CD4-positive, alpha-beta memory T cell (primary cell): ENCODE measurements around the gene GAREM1. TPM values are rescaled to one million over a fixed set of nuclear protein-coding genes. Genes with fewer than 3 reads are reported as not detected.

Experiments used
- CTCF ChIA-PET: fragments of 350-600 bp; sonication (Branson Sonifier 250); formaldehyde crosslinking; loops from one replicate; lab custom pipeline; 2021; ENCODE audit warnings: inconsistent platforms; ENCODE audit not compliant: partially characterized antibody; lab: Charles Lee
- POLR2A ChIA-PET: fragments of 350-600 bp; sonication (Branson Sonifier 250); formaldehyde crosslinking; loops from one replicate; lab custom pipeline; 2021; ENCODE audit not compliant: partially characterized antibody; lab: Charles Lee
- DNase-seq, 5 donors: peaks; one replicate each; pipeline versions ENCODE4 v3.0.0 to v3.0.0-alpha.2; 2020 to 2022; ENCODE audit warnings: mixed read lengths in 1 of 5
- H3K27ac ChIP-seq: one replicate; pipeline ENCODE4 v1.7.0; 2013; ENCODE audit warnings: low read depth, low read length
- H3K27me3 ChIP-seq: 2 replicates; pipeline ENCODE4 v1.7.0; 2013; ENCODE audit warnings: mild to moderate bottlenecking, low read length, moderate library complexity; ENCODE audit not compliant: insufficient read depth
- H3K36me3 ChIP-seq: 2 replicates; pipeline ENCODE4 v1.7.0; 2013; ENCODE audit warnings: mild to moderate bottlenecking, low read length, moderate library complexity; ENCODE audit not compliant: insufficient read depth
- H3K4me1 ChIP-seq: 2 replicates; pipeline ENCODE4 v1.7.0; 2013; ENCODE audit warnings: mild to moderate bottlenecking, low read length, moderate library complexity; ENCODE audit not compliant: insufficient read depth
- H3K4me3 ChIP-seq, 2 donors: one replicate each; pipeline ENCODE4 v1.7.0; 2013; ENCODE audit warnings: low read length in 2 of 2, mild to moderate bottlenecking in 1 of 2
- H3K9me3 ChIP-seq, 2 donors: one replicate each; pipeline ENCODE4 v1.7.0; 2013; ENCODE audit warnings: low read length in 2 of 2, control low read depth in 1 of 2; ENCODE audit not compliant: control insufficient read depth in 1 of 2
- H3K27ac Mint-ChIP-seq, 7 donors: one replicate each; pipeline ENCODE4 v1.8.0; 2020 to 2021; ENCODE audit warnings: mixed read lengths in 7 of 7, mild to moderate bottlenecking in 6 of 7, inconsistent platforms in 3 of 7, moderate library complexity in 3 of 7
- H3K27me3 Mint-ChIP-seq, 2 donors: one replicate each; pipeline ENCODE4 v1.8.0; 2020 to 2021; ENCODE audit warnings: mixed read lengths in 2 of 2
- H3K36me3 Mint-ChIP-seq, 2 donors: one replicate each; pipeline ENCODE4 v1.8.0; 2020 to 2021; ENCODE audit warnings: mixed read lengths in 2 of 2, inconsistent platforms in 1 of 2, mild to moderate bottlenecking in 1 of 2
- H3K4me1 Mint-ChIP-seq, 4 donors: one replicate each; pipeline ENCODE4 v1.8.0; 2020 to 2021; ENCODE audit warnings: mixed read lengths in 4 of 4, mild to moderate bottlenecking in 1 of 4
- H3K4me3 Mint-ChIP-seq, 8 donors: one replicate each; pipeline ENCODE4 v1.8.0; 2020 to 2021; ENCODE audit warnings: mixed read lengths in 8 of 8, mild to moderate bottlenecking in 7 of 8, moderate library complexity in 6 of 8, inconsistent platforms in 3 of 8
- H3K9me3 Mint-ChIP-seq, 8 donors: one replicate each; pipeline ENCODE4 v1.8.0; 2020 to 2021; ENCODE audit warnings: mixed read lengths in 8 of 8, mild to moderate bottlenecking in 5 of 8, inconsistent platforms in 3 of 8, moderate library complexity in 1 of 8
- intact Hi-C: fragments of 100-400 bp; cut with micrococcal nuclease; formaldehyde crosslinking; loops from one replicate; pipeline ENCODE4 v1.15.1; 2023
- polyA plus RNA-seq, 2 donors: library from polyadenylated mRNA; unstranded; fragments of 300-500 nt; fragmentation: Illumina TruSeq; gene quantifications; one replicate each; pipeline ENCODE4 v1.2.3, GENCODE V29; 2021
- total RNA-seq, 2 experiments: library from RNA; stranded (reverse); gene quantifications; one replicate each; pipeline ENCODE4 v1.2.3, GENCODE V29; 2021

Gene GAREM1
- total and polyA plus RNA-seq, 4 experiments from 2014 or later = 0.28 to 1.1 (median 0.52) TPM; not detected in 1

DNA sequence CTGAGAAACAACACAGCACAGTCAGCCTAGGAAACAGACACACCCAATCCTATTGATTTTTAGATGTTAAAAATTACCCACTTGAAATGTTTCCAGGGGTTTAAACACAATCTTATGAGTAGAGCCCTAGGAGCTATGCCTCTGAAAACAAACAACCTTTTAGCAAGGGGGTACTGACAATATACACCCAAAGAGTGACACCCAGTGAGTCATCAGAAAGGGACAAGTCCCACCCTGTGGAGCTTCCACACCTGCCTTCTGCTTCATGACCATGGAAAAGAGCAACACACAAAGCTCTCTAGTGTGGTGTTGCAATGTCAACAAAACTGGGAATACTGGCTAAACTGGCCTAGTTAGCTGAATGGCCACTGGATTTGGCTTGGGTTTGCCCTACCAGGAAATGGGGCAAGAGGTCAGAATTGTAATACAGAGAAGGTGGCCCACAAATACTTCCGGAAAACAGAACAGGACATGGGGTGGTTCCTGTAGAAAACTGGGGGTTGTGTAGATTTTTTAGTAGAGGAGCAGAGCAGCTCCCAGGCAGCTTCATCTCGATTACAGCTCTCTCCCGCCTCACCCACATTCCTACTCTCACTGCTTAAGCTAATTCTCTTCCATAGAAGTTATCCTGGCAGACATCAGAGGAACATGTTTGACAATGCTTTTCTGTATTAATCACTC lies 98.2 kb downstream of the GAREM1 start:
- Mint-ChIP-seq H3K27me3 (peaks cover 0 to 3% of the 10 kb centered on the region in 2 donors), H3K36me3 (no peaks in the 10 kb centered on the region)
- intact Hi-C loops = no loop called here

DNA sequence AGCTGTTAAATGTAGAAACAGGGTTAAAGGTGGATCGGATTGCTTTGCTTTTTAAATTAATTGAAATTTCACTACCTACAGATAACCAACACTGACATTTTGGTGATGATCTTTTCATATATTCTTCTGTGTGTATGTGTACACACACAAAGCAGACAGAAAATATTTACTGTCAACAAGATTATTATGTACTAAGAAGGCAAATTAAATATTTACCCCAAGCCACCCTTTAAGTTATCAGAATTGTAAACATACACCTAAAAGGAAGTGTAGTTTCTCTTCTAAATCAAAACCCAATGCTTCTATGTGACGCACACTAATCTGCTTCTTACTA lies 98.7 kb downstream of the GAREM1 start:
- no peak for DNase-seq
- no peak overlapping the region for H3K4me3 ChIP-seq
- Mint-ChIP-seq H3K4me1 (no peaks in the 10 kb centered on the region), H3K4me3 (no peak overlapping the region), H3K36me3 (no peaks in the 10 kb centered on the region), H3K9me3 (peaks cover 0 to 2% (median 0%) of the 10 kb centered on the region in 8 donors), H3K27me3 (peaks cover 0 to 3% of the 10 kb centered on the region in 2 donors), H3K27ac (no peak overlapping the region)
- H3K27ac ChIP-seq = no peak overlapping the region
- ChIA-PET CTCF (no interaction called here), POLR2A (no interaction called here)
- H3K36me3 ChIP-seq = no peaks in the 10 kb centered on the region
- H3K4me1 ChIP-seq = no peaks in the 10 kb centered on the region
- H3K27me3 ChIP-seq = no peaks in the 10 kb centered on the region
- intact Hi-C loops = no loop called here
- H3K9me3 ChIP-seq = no peaks in the 10 kb centered on the region

More for the DNA sequence above, 98.2 kb downstream of the GAREM1 start:
- Histone ChIP-seq H3K4me1 (no peaks in the 10 kb centered on the region), H3K27ac (no peak overlapping the region), H3K4me3 (no peak overlapping the region), H3K9me3 (no peaks in the 10 kb centered on the region), H3K36me3 (no peaks in the 10 kb centered on the region), H3K27me3 (no peaks in the 10 kb centered on the region)
- ChIA-PET POLR2A (no interaction called here), CTCF (no interaction called here)
- Mint-ChIP-seq H3K4me3 (no peak overlapping the region), H3K4me1 (no peaks in the 10 kb centered on the region), H3K27ac (no peak overlapping the region), H3K9me3 (peaks cover 0 to 2% (median 0%) of the 10 kb centered on the region in 8 donors)
- no peak for DNase-seq

GRCh38 chr18:32371384-32371783 lies 99.3 kb downstream of the GAREM1 start:
- no peaks in the 10 kb centered on the region for H3K36me3 Mint-ChIP-seq
- peaks cover 0 to under 1% (median 0%) of the 10 kb centered on the region in 8 donors for H3K9me3 Mint-ChIP-seq
- Histone ChIP-seq H3K4me1 (no peaks in the 10 kb centered on the region), H3K27ac (no peak overlapping the region), H3K36me3 (no peaks in the 10 kb centered on the region), H3K4me3 (no peak overlapping the region), H3K27me3 (no peaks in the 10 kb centered on the region), H3K9me3 (no peaks in the 10 kb centered on the region)
- H3K27ac Mint-ChIP-seq = no peak overlapping the region
- no peak overlapping the region for H3K4me3 Mint-ChIP-seq
- peaks cover 0 to 5% of the 10 kb centered on the region in 2 donors for H3K27me3 Mint-ChIP-seq
- H3K4me1 Mint-ChIP-seq = no peaks in the 10 kb centered on the region
- no peak for DNase-seq
- intact Hi-C loops = no loop called here
- CTCF ChIA-PET = no interaction called here
- POLR2A ChIA-PET = no interaction called here

DNA sequence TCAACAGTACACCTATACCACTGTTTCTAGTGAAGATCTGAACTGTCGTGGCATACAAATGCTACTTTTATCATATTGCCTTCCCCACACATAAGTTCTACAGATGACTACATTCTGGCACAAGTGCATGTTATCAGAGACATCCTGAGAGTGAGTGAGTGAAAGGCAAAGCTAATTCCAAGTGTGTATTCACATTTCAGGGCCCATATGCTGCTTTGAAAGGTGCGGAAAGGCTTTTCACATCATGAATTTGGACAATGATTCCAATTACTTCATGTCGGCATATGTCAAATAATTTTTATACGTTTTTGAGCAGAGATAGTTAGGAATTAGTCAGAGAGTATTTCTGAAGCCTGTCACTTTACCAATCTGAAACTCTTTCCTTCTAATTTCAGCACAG lies 101.7 kb downstream of the GAREM1 start:
- DNase-seq = no peak
- intact Hi-C loops = no loop called here
- H3K4me1 ChIP-seq = no peaks in the 10 kb centered on the region
- H3K4me3 ChIP-seq = no peak overlapping the region
- H3K36me3 ChIP-seq = no peaks in the 10 kb centered on the region
- CTCF ChIA-PET = no interaction called here
- Mint-ChIP-seq H3K27me3 (peaks cover 0 to 8% of the 10 kb centered on the region in 2 donors), H3K9me3 (no peaks in the 10 kb centered on the region), H3K36me3 (no peaks in the 10 kb centered on the region), H3K4me1 (no peaks in the 10 kb centered on the region), H3K4me3 (no peak overlapping the region), H3K27ac (no peak overlapping the region)
- H3K27me3 ChIP-seq = no peaks in the 10 kb centered on the region
- H3K9me3 ChIP-seq = no peaks in the 10 kb centered on the region
- POLR2A ChIA-PET = no interaction called here
- H3K27ac ChIP-seq = no peak overlapping the region

GRCh38 chr18:32368170-32368569 lies 102.5 kb downstream of the GAREM1 start:
- Mint-ChIP-seq H3K4me1 (no peaks in the 10 kb centered on the region), H3K4me3 (no peak overlapping the region), H3K27ac (no peak overlapping the region), H3K9me3 (no peaks in the 10 kb centered on the region), H3K36me3 (no peaks in the 10 kb centered on the region), H3K27me3 (peaks cover 0 to 8% of the 10 kb centered on the region in 2 donors)
- no peaks in the 10 kb centered on the region for H3K9me3 ChIP-seq
- ChIA-PET POLR2A (no interaction called here), CTCF (no interaction called here)
- H3K36me3 ChIP-seq = no peaks in the 10 kb centered on the region
- H3K27ac ChIP-seq = no peak overlapping the region
- intact Hi-C loops = no loop called here
- no peak for DNase-seq
- H3K4me3 ChIP-seq = no peak overlapping the region
- no peaks in the 10 kb centered on the region for H3K4me1 ChIP-seq
- no peaks in the 10 kb centered on the region for H3K27me3 ChIP-seq

DNA sequence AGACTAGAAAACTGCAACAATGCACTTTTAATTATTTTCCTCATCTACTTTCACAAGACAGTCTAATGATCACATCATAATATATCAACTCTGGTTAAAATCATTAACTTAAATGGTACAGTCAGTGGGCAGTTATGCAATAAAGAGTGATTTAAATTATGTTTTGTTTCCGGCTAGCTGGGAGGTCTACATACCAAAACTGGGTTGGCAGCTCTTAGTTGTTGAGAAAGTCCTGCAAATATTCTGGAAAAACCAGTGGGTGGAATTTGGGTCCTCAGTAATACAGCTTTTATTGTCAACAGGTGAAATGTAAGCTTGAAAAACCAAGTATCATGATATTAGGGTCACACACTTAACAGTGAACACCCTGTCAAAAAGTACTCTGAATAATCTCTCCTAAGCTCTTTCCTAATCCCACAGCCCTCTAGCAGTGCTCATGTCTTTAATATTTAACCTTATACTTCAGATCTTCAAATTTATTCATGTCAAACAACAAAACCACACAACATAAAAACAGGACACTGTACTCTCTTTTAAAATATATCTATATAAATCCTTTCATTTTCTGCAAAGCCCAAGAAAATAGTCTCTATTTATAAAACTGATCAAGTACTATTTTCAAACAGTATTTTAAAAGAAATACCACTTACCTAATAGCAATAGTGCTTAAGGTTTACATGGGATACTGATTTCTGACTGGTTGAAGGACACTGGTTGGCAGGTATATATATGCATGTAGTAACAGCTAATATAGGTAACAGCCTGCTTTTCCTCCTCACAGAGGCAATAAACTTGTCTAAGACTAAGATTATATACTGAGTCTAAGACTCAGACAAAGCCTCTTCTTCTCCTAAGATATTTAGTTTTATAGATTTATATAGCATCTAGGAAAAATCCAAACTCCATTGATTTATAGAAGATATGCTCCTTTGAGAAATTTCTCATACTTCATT lies 103.8 kb downstream of the GAREM1 start:
- H3K4me3 Mint-ChIP-seq = no peak overlapping the region
- no peaks in the 10 kb centered on the region for H3K9me3 ChIP-seq
- no peaks in the 10 kb centered on the region for H3K4me1 Mint-ChIP-seq
- H3K4me3 ChIP-seq = no peak overlapping the region
- intact Hi-C loops = no loop called here
- CTCF ChIA-PET = no interaction called here
- POLR2A ChIA-PET = no interaction called here
- no peak for DNase-seq
- no peak overlapping the region for H3K27ac ChIP-seq
- H3K4me1 ChIP-seq = no peaks in the 10 kb centered on the region
- no peaks in the 10 kb centered on the region for H3K9me3 Mint-ChIP-seq
- no peaks in the 10 kb centered on the region for H3K36me3 ChIP-seq
- H3K27ac Mint-ChIP-seq = no peak overlapping the region
- no peaks in the 10 kb centered on the region for H3K27me3 ChIP-seq
- H3K36me3 Mint-ChIP-seq = no peaks in the 10 kb centered on the region
- peaks cover 0 to 11% of the 10 kb centered on the region in 2 donors for H3K27me3 Mint-ChIP-seq

- Histone ChIP-seq H3K27ac (no peak overlapping the region), H3K4me1 (no peaks in the 10 kb centered on the region), H3K4me3 (no peak overlapping the region), H3K9me3 (no peaks in the 10 kb centered on the region), H3K36me3 (no peaks in the 10 kb centered on the region), H3K27me3 (no peaks in the 10 kb centered on the region)
- Mint-ChIP-seq H3K9me3 (peaks cover 0 to 1% (median 0%) of the 10 kb centered on the region in 8 donors), H3K4me1 (no peaks in the 10 kb centered on the region), H3K4me3 (no peak overlapping the region), H3K27me3 (peaks cover 0 to 9% of the 10 kb centered on the region in 2 donors), H3K36me3 (no peaks in the 10 kb centered on the region), H3K27ac (no peak overlapping the region)
- no peak for DNase-seq
- ChIA-PET POLR2A (no interaction called here), CTCF (no interaction called here)
- intact Hi-C loops = no loop called here
Measured at GRCh38 chr18:32362484-32362883, 108.2 kb downstream of the GAREM1 start.
